HAP-1 (cell line): Measurements from ENCODE around the gene CRNKL1.
"Not testable (repeated sequence)": the region's sequence is repeated elsewhere in the genome, so short reads cannot be mapped to it uniquely, and the experiment has no call there.

Experiments
- DNase-seq, 2 experiments: peaks; one replicate each; pipeline ENCODE4 v3.0.0-alpha.2; 2016 to 2020; ENCODE audit warnings: low spot score in 2 of 2
- H3K27me3 ChIP-seq: fragments of 250-450 bp; sonication (Bioruptor Pico); 2 replicates; pipeline ENCODE4 v1.5.1; 2020; ENCODE audit warnings: low read depth, mild to moderate bottlenecking, moderate library complexity
- H3K36me3 ChIP-seq: fragments of 250-450 bp; sonication (Bioruptor Pico); replicated peaks from 2 replicates; pipeline ENCODE4 v1.5.1; 2020; ENCODE audit warnings: mild to moderate bottlenecking
- H3K4me1 ChIP-seq: fragments of 250-450 bp; sonication (Bioruptor Pico); 2 replicates; pipeline ENCODE4 v1.5.1; 2020; ENCODE audit warnings: mild to moderate bottlenecking
- H3K4me3 ChIP-seq: fragments of 250-450 bp; sonication (Bioruptor Pico); 2 replicates; pipeline ENCODE4 v1.5.1; 2020; ENCODE audit warnings: mild to moderate bottlenecking, moderate library complexity
- H3K9me3 ChIP-seq: fragments of 250-450 bp; sonication (Bioruptor Pico); 2 replicates; pipeline ENCODE4 v1.5.1; 2020; ENCODE audit warnings: mild to moderate bottlenecking, moderate library complexity
- in situ Hi-C: fragments of 300-500 bp; cut with MboI; formaldehyde crosslinking; loops from 3 replicates; pipeline ENCODE4 v1.14.3; 2020; ENCODE audit warnings: low sequenced_read_pairs, inconsistent platforms, mixed read lengths

The CRNKL1 gene

GRCh38 chr20:20012541-20012940, 39.7 kb downstream of the CRNKL1 start:
- Histone ChIP-seq H3K27me3 (peaks cover 6% of the 10 kb centered on the region; the same call in 1 of the 2 replicates), H3K4me3 (no peak overlapping the region), H3K9me3 (no peaks in the 10 kb centered on the region), H3K4me1 (peaks cover 9% of the 10 kb centered on the region; the same call in 1 of the 2 replicates), H3K36me3 (no peaks in the 10 kb centered on the region)
- no peak for DNase-seq
- in situ Hi-C loops: no loop called here

- H3K9me3 ChIP-seq: no peaks in the 10 kb centered on the region
- peaks cover 9% of the 10 kb centered on the region; the same call in 1 of the 2 replicates for H3K4me1 ChIP-seq
- no peak overlapping the region for H3K4me3 ChIP-seq
- DNase-seq: no peak
- peaks cover 6% of the 10 kb centered on the region; the same call in 1 of the 2 replicates for H3K27me3 ChIP-seq
- H3K36me3 ChIP-seq: no peaks in the 10 kb centered on the region
- in situ Hi-C loops: no loop called here
Observed at GRCh38 chr20:20010639-20011500, 41.4 kb downstream of the CRNKL1 start.

- no peak for DNase-seq
- in situ Hi-C loops: no loop called here
- Histone ChIP-seq H3K27me3 (peaks cover 6% of the 10 kb centered on the region; the same call in 1 of the 2 replicates), H3K4me3 (no peak overlapping the region), H3K9me3 (no peaks in the 10 kb centered on the region), H3K4me1 (peaks cover 8% of the 10 kb centered on the region; the same call in 1 of the 2 replicates), H3K36me3 (no peaks in the 10 kb centered on the region)
Observed at GRCh38 chr20:20009784-20010253, 42.4 kb downstream of the CRNKL1 start.

- Histone ChIP-seq H3K9me3 (no peaks in the 10 kb centered on the region), H3K27me3 (no peaks in the 10 kb centered on the region; the same call in 1 of the 2 replicates), H3K4me1 (no peaks in the 10 kb centered on the region; the same call in 1 of the 2 replicates), H3K4me3 (no peak overlapping the region), H3K36me3 (no peaks in the 10 kb centered on the region)
- no peak for DNase-seq
- in situ Hi-C loops: no loop called here
Observed at GRCh38 chr20:20005342-20005741, 46.9 kb downstream of the CRNKL1 start.

GRCh38 chr20:20003955-20004322, 48.3 kb downstream of the CRNKL1 start:
- H3K9me3 ChIP-seq, H3K36me3 ChIP-seq, H3K4me1 ChIP-seq, H3K4me3 ChIP-seq, H3K27me3 ChIP-seq, in situ Hi-C loops, DNase-seq: not testable (repeated sequence)

- no peak overlapping the region for H3K4me3 ChIP-seq
- H3K9me3 ChIP-seq: no peaks in the 10 kb centered on the region
- H3K27me3 ChIP-seq: no peaks in the 10 kb centered on the region
- H3K4me1 ChIP-seq: no peaks in the 10 kb centered on the region
- no peaks in the 10 kb centered on the region for H3K36me3 ChIP-seq
- DNase-seq: no peak
- in situ Hi-C loops: no loop called here
Observed at GRCh38 chr20:20003031-20003954, 49.0 kb downstream of the CRNKL1 start.

- no peaks in the 10 kb centered on the region for H3K36me3 ChIP-seq
- in situ Hi-C loops: no loop called here
- no peaks in the 10 kb centered on the region for H3K27me3 ChIP-seq
- H3K4me3 ChIP-seq: no peak overlapping the region
- H3K4me1 ChIP-seq: no peaks in the 10 kb centered on the region
- H3K9me3 ChIP-seq: no peaks in the 10 kb centered on the region
- DNase-seq: no peak
Observed at GRCh38 chr20:20002101-20002998, 49.9 kb downstream of the CRNKL1 start.

GRCh38 chr20:20000211-20000968, 51.9 kb downstream of the CRNKL1 start:
- H3K27me3 ChIP-seq: no peaks in the 10 kb centered on the region
- H3K36me3 ChIP-seq: no peaks in the 10 kb centered on the region
- no peak for DNase-seq
- H3K4me1 ChIP-seq: no peaks in the 10 kb centered on the region
- no peak overlapping the region for H3K4me3 ChIP-seq
- no peaks in the 10 kb centered on the region for H3K9me3 ChIP-seq
- in situ Hi-C loops: no loop called here

GRCh38 chr20:19998990-19999705, 53.1 kb downstream of the CRNKL1 start:
- Histone ChIP-seq H3K9me3 (no peaks in the 10 kb centered on the region), H3K27me3 (no peaks in the 10 kb centered on the region), H3K4me3 (no peak overlapping the region), H3K36me3 (no peaks in the 10 kb centered on the region), H3K4me1 (no peaks in the 10 kb centered on the region)
- in situ Hi-C loops: loop anchor here (10.0 to 25.0 kb wide), 2 partner anchors 214 to 312 kb away; no protein-coding TSS in a partner anchor
- no peak for DNase-seq

GRCh38 chr20:19996917-19997316, 55.3 kb downstream of the CRNKL1 start:
- in situ Hi-C loops: loop anchor here (10.0 to 25.0 kb wide), 2 partner anchors 212 to 310 kb away; no protein-coding TSS in a partner anchor
- Histone ChIP-seq H3K36me3 (no peaks in the 10 kb centered on the region), H3K27me3 (no peaks in the 10 kb centered on the region), H3K9me3 (no peaks in the 10 kb centered on the region), H3K4me3 (no peak overlapping the region), H3K4me1 (peaks cover 19% of the 10 kb centered on the region)
- no peak for DNase-seq

- Histone ChIP-seq H3K4me3 (no peak overlapping the region), H3K36me3 (no peaks in the 10 kb centered on the region), H3K9me3 (no peaks in the 10 kb centered on the region), H3K4me1 (peaks cover 19% of the 10 kb centered on the region), H3K27me3 (no peaks in the 10 kb centered on the region)
- DNase-seq: no peak
- in situ Hi-C loops: loop anchor here (10.0 to 25.0 kb wide), 2 partner anchors 211 to 309 kb away; no protein-coding TSS in a partner anchor
Observed at GRCh38 chr20:19996222-19996621, 56.0 kb downstream of the CRNKL1 start.
